Measurements from ENCODE around the gene CFAP70. TPM values are rescaled to one million over a fixed set of nuclear protein-coding genes. Genes with fewer than 3 reads are reported as not detected.

The CFAP70 gene
- total RNA-seq, 2 donors from 2014 or later: 7.2 to 11.9 TPM

- WGBS: 45% methylated on average over 4 of the region's 4 CpGs
- no peaks in the 10 kb centered on the region for H3K4me1 ChIP-seq (replicated peaks)
- no peaks in the 10 kb centered on the region for H3K9me3 ChIP-seq
- no peak overlapping the region for H3K27ac ChIP-seq
- no peaks in the 10 kb centered on the region for H3K36me3 ChIP-seq
- H3K27me3 ChIP-seq (replicated peaks; ENCODE audit: insufficient read depth): no peaks in the 10 kb centered on the region
- no peak for DNase-seq (ENCODE audit: low spot score)
- TF ChIP-seq POLR2AphosphoS5 (IDR thresholded peaks at IDR 0.05) (no peak), POLR2A (IDR thresholded peaks at IDR 0.05) (no peak), CTCF (IDR thresholded peaks at IDR 0.05) (no peak)
- H3K4me3 ChIP-seq: no peak overlapping the region
- intact Hi-C loops (cut with DNase I): no loop called here
Measured at GRCh38 chr10:73357166-73357565, 1.5 kb downstream of the CFAP70 start.

- TF ChIP-seq POLR2AphosphoS5 (IDR thresholded peaks at IDR 0.05): no peak
- no peaks in the 10 kb centered on the region for H3K9me3 ChIP-seq
- H3K4me3 ChIP-seq: no peak overlapping the region
- intact Hi-C loops (cut with DNase I): no loop called here
- no peak overlapping the region for H3K27ac ChIP-seq
- no peaks in the 10 kb centered on the region for H3K36me3 ChIP-seq
- 90% methylated on average over 1 of the region's 1 CpG for WGBS
- no peaks in the 10 kb centered on the region for H3K4me1 ChIP-seq (replicated peaks)
- no peak for DNase-seq (ENCODE audit: low spot score)
- H3K27me3 ChIP-seq (replicated peaks; ENCODE audit: insufficient read depth): no peaks in the 10 kb centered on the region
Measured at GRCh38 chr10:73344269-73344668, 14.4 kb downstream of the CFAP70 start.

- 92% methylated on average over 3 of the region's 3 CpGs for WGBS
Measured at GRCh38 chr10:73340121-73340520, 18.5 kb downstream of the CFAP70 start.

GRCh38 chr10:73339436-73339835 is 19.2 kb downstream of the CFAP70 start:
- 96% methylated on average over 7 of the region's 7 CpGs for WGBS
- H3K27ac ChIP-seq: no peak overlapping the region
- intact Hi-C loops (cut with DNase I): no loop called here
- no peaks in the 10 kb centered on the region for H3K36me3 ChIP-seq
- H3K27me3 ChIP-seq (replicated peaks; ENCODE audit: insufficient read depth): no peaks in the 10 kb centered on the region
- no peaks in the 10 kb centered on the region for H3K4me1 ChIP-seq (replicated peaks)
- no peak for TF ChIP-seq POLR2A (IDR thresholded peaks at IDR 0.05)
- no peak for TF ChIP-seq POLR2AphosphoS5 (IDR thresholded peaks at IDR 0.05)
- TF ChIP-seq CTCF (IDR thresholded peaks at IDR 0.05): no peak
- DNase-seq (ENCODE audit: low spot score): no peak
- no peak overlapping the region for H3K4me3 ChIP-seq
- H3K9me3 ChIP-seq: no peaks in the 10 kb centered on the region

More at GRCh38 chr10:73340121-73340520, 18.5 kb downstream of the CFAP70 start:
- Histone ChIP-seq H3K27me3 (replicated peaks; ENCODE audit: insufficient read depth) (no peaks in the 10 kb centered on the region), H3K36me3 (no peaks in the 10 kb centered on the region), H3K4me1 (replicated peaks) (no peaks in the 10 kb centered on the region), H3K27ac (no peak overlapping the region), H3K4me3 (no peak overlapping the region), H3K9me3 (no peaks in the 10 kb centered on the region)
- DNase-seq (ENCODE audit: low spot score): no peak
- intact Hi-C loops (cut with DNase I): no loop called here
- TF ChIP-seq POLR2A (IDR thresholded peaks at IDR 0.05): no peak
- TF ChIP-seq CTCF (IDR thresholded peaks at IDR 0.05): no peak
- no peak for TF ChIP-seq POLR2AphosphoS5 (IDR thresholded peaks at IDR 0.05)

- no peaks in the 10 kb centered on the region for H3K36me3 ChIP-seq
- TF ChIP-seq POLR2AphosphoS5 (IDR thresholded peaks at IDR 0.05): no peak
- no peak for TF ChIP-seq POLR2A (IDR thresholded peaks at IDR 0.05)
- no peak for TF ChIP-seq CTCF (IDR thresholded peaks at IDR 0.05)
- no peaks in the 10 kb centered on the region for H3K27me3 ChIP-seq (replicated peaks; ENCODE audit: insufficient read depth)
- intact Hi-C loops (cut with DNase I): no loop called here
- no peak overlapping the region for H3K4me3 ChIP-seq
- 95% methylated on average over 8 of the region's 8 CpGs for WGBS
- no peak for DNase-seq (ENCODE audit: low spot score)
- H3K9me3 ChIP-seq: no peaks in the 10 kb centered on the region
- H3K27ac ChIP-seq: no peak overlapping the region
- H3K4me1 ChIP-seq (replicated peaks): no peaks in the 10 kb centered on the region
Measured at GRCh38 chr10:73338801-73339368, 19.8 kb downstream of the CFAP70 start.

All from prostate gland (tissue), 2 donors.